SW 1271 (cell line): ENCODE results near the gene TBCD.

Source experiments
- DNase-seq, 2 experiments: peaks; one replicate each; lab custom pipeline; 2025; lab: John Stamatoyannopoulos, UW

Gene TBCD

GRCh38 chr17:82810644-82811430, 59.0 kb downstream of the TBCD start:
- no peak for DNase-seq

DNA sequence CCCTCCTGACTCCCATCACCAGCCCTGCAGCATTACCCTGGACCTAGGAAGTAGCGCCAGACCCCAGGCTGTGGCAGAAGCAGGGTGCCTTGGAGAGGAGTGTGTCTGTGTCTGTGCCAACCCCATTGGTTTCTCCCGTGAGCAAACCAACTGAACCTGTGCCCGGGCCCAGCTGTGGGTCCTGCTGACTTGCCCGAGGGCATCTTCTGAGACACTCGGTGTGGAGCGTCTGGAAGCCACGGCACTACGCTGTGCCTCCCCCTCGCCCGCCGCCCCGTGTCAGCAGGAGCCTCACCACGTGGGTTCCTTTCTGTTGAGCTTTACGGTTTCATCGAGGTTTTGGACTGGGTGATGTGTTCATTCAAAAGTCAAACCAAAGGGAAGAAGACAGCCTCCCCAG, 60.2 kb downstream of the TBCD start:
- no peak for DNase-seq

DNA sequence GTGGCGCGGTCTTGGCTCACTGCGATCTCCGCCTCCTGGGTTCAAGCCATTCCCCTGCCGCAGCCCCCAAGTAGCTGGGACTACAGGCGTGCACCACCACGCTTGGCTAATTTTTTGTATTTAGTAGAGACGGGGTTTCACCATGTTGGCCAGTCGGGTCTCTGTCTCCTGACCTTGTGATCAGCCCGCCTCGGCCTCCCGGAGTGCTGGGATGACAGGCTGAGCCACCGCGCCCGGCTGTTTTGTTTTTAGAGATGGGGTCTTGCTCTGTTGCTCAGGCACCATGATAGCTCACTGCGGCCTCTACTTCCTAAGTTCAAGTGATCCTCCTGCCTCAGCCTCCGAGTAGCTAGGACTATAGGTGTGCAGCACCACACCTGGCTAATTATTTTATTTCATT, 60.7 kb downstream of the TBCD start:
- DNase-seq = no peak

GRCh38 chr17:82813299-82814051, 61.6 kb downstream of the TBCD start:
- DNase-seq = no peak

DNA sequence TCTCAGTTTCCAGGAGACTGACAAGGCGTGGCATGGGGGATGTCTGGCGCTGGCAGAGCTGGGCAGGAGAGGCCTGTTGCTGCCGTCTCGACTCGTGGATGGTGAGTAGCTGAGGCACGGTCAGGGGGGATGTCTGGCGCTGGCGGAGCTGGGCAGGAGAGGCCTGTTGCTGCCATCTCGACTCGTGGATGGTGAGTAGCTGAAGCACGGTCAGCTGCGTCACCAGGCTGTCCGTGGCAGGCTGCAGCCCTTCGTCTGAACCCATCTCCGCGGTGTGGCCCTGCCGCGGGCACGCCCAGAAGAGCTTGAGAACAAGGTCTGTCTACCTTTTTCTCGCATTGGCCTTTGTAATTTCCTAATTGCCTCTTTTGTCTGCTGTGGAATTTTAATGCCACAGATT, 63.0 kb downstream of the TBCD start:
- no peak for DNase-seq

- no peak for DNase-seq
Measured at GRCh38 chr17:82815354-82815753, 63.5 kb downstream of the TBCD start.

- DNase-seq = no peak
Measured at GRCh38 chr17:82815790-82816305, 64.0 kb downstream of the TBCD start.

GRCh38 chr17:82816358-82816757, 64.5 kb downstream of the TBCD start:
- no peak for DNase-seq

DNA sequence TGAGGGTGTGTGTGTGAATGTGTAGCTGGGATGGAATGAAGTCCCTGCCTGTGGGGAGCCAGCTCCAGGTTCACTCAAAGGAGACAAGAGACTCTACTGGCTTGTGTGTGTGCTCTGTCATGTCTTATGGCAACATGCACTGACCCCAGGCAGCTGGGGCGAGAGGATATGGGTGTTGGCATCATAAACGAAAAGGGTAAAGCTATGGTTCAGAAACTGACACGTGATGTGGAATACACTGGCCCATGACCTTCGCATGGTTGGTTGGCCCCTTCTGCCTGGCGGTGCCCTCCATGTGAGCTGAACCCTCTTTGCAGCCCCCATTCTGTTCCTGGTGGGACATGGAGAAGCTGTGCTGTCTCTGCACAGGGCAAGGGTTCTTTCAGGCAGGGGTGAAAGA, 66.1 kb downstream of the TBCD start:
- DNase-seq = no peak

DNA sequence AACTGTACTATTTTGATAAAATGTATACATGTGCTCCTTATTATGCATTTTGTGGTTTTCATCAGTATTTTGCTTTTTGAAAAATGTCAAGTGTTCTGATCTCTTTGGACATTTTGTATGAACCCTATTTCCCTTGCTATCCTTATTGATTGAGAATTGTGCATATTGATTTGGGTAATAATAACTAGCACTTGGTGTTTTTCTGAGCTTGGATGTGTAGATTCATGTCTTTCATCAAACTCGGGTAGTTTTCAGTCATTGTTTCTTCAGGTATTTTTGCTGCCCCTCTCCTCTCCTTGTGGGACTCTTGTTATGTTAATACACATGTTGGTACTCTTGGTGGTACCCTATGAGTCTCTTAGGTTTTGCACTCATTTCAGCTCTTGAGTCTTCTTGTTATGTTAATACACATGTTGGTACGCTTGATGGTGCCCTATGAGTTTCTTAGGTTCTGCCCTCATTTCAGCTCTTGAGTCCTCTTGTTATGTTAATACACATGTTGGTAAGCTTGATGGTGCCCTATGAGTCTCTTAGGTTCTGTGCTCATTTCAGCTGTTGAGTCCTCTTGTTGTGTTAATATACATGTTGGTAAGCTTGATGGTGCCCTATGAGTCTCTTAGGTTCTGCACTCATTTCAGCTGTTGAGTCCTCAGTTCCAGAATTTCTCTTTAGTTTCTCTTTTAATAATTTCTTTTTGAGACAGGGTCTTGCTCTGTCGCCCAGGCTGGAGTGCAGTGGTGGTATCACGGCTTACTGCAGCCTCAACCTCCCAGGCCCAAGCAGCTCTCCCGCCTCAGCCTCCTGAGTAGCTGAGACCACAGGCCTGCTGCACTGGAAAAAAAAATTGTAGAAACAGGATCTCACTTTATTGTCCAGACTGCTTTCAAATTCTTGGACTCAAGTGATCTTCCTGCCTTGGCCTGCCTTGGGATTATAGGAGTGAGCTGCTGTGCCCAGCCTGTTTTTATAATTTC, 68.7 kb downstream of the TBCD start:
- DNase-seq = no peak

DNA sequence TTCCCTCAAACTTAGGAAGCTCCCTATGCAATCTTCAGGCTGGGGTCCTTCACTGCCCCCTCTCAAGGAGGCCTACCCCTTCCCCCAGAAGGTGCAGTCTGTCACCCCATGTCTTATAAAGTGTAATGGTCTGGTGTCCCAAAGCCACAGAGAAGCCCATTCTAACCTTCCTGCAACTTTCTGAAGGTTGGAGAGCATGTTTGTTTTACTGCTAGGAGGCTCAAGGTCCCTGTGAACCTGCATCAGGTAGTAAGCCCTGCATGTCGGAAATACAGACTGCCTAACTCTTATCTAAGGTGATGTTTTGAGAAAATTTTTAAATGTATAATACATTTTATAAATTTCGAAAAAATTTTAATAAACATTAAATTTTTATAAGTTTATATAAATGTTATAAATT, 69.7 kb downstream of the TBCD start:
- no peak for DNase-seq

- no peak for DNase-seq
Measured at GRCh38 chr17:82822281-82822680, 70.4 kb downstream of the TBCD start.

DNA sequence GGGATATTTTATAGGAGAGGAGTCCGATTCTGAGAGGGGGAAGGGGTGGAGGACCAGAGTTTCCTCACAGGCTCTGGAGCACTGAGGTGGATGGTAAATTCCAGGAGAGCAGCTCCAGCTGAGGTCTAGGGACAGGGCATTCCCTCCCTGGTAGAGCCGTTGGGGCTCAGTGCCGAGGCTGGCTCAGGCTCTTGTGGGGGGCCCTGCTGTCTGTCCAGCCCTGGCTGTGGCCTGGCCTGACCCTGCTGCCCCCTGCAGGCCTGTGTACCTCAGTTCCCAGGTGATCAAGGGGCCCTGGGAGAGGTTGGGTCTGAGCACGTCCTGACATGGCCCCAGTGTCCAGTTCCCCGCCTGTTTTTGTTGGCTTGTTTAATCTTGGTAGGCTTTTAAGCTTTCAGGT, 71.1 kb downstream of the TBCD start:
- DNase-seq = no peak

- DNase-seq = no peak
Measured at GRCh38 chr17:82825540-82826124, 73.8 kb downstream of the TBCD start.

DNA sequence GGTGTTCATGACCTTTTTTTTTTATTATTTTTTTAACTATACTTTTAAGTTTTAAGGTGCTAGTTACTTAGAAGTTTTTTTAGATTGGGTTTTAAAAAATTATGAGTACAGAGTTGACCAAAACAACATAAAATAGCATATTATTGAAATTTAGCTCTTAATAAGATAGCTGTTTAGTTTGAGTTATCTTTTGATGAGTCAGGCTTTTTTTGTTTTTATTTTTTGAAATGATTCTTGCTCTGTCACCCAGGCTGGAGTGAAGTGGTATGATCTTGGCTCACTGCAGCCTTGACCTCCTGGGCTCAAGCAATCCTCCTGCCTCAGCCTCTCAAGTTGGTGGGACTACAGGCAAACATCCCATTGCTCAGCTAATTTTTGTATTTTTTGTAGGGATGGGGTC, 74.3 kb downstream of the TBCD start:
- DNase-seq = no peak

DNA sequence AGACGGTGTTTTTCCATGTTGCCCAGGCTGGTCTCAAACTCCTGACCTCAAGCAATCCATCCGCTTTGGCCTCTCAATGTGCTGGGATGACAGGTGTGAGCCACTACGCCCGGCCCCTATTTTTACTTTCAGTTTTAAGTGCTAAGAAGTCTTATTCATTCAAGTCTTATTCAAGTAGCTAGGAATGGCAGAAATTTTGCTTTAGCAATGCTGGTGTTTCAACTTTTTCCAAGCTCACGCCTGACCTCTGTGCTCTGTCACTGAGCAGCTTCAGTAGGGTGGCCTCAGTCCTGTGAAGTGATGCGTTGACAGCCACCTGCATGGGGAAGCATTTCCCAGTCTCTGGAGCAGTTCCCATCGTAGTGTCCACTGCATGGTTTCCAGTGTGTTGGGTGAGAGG, 75.1 kb downstream of the TBCD start:
- no peak for DNase-seq

DNA sequence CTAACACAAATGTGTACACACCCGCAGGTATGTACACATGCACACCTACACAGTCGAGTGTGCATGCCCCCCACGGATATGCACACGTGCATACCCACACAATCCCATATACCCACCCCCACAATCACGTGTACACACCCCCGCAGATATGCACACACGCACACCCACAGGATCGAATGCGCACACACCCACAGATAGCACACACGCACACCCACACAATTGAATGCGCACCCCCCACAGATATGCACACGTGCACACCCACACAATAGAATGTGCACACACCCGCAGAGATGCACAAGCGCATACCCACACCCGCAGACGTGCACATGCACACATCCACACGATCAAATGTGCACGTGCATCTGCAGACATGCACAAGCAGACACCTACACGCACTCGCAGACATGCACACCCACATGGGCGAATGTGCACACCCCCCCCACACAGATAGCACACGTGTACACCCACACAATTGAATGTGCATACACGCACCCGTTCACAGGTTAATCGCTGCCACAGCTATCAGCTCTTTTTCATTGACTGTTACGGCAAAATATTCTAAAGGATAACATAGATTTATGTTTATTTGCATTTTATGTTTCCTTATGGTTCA, 77.1 kb downstream of the TBCD start:
- DNase-seq = no peak

DNA sequence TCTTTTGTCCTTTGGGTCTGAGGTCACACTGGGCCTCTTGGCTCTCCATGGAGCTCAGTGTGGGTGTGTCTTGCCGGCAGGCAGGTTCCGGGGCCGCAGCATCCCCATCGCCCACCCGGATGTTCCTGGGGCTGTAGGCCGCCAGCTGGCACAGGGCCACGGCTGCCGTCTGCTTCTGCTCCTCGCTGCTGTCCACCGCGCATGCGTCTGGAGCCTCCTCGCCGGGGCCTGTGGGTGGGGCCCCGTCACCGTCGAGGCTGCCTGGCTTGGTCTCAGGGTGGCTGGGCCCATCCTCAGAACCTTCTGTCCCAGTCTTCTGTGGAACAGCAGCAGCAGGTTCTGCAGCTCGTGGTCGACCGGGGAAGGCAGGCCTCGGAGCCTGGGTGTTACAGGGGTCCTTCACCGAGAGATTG, 78.4 kb downstream of the TBCD start:
- no peak for DNase-seq

- DNase-seq = no peak
Measured at GRCh38 chr17:82831041-82831817, 79.4 kb downstream of the TBCD start.

GRCh38 chr17:82831818-82832200, 79.9 kb downstream of the TBCD start:
- DNase-seq = no peak

- DNase-seq = no peak
Measured at GRCh38 chr17:82832411-82832810, 80.5 kb downstream of the TBCD start.
